Retinal pigment epithelial cell (primary cell): ENCODE data around the gene SECTM1.

Experiments
- DNase-seq: peaks from one replicate; pipeline ENCODE4 v3.0.0-alpha.2; 2010; ENCODE audit warnings: low read depth
- H3K4me3 ChIP-seq: 2 replicates; pipeline ENCODE4 v1.5.1; 2011; ENCODE audit warnings: mild to moderate bottlenecking, low read length, control low read depth, moderate library complexity
- CTCF ChIP-seq: conservative IDR thresholded peaks from 2 replicates; pipeline ENCODE4 v1.5.1; 2011; ENCODE audit warnings: low read depth, low read length, control low read depth, inconsistent platforms

The SECTM1 gene

GRCh38 chr17:82283208-82283749, 50.3 kb downstream of the SECTM1 start:
- no peak for TF ChIP-seq CTCF
- H3K4me3 ChIP-seq, result no peak overlapping the region
- DNase-seq, result peak; percentile 28

GRCh38 chr17:82282239-82283207, 51.0 kb downstream of the SECTM1 start:
- no peak for DNase-seq
- TF ChIP-seq CTCF, result no peak
- no peak overlapping the region for H3K4me3 ChIP-seq

GRCh38 chr17:82281502-82282238, 51.9 kb downstream of the SECTM1 start:
- H3K4me3 ChIP-seq, result no peak overlapping the region
- DNase-seq, result peak; percentile 21
- no peak for TF ChIP-seq CTCF

GRCh38 chr17:82281076-82281475, 52.5 kb downstream of the SECTM1 start:
- DNase-seq, result no peak
- H3K4me3 ChIP-seq, result no peak overlapping the region
- TF ChIP-seq CTCF, result no peak

- TF ChIP-seq CTCF, result no peak
- no peak for DNase-seq
- H3K4me3 ChIP-seq, result no peak overlapping the region
Measured at GRCh38 chr17:82280537-82280936, 53.0 kb downstream of the SECTM1 start.

GRCh38 chr17:82278786-82279391, 54.7 kb downstream of the SECTM1 start:
- no peak overlapping the region for H3K4me3 ChIP-seq
- DNase-seq, result no peak
- TF ChIP-seq CTCF, result no peak
